ENCODE results near the gene OTUB1. TPM values are rescaled to one million over a fixed set of nuclear protein-coding genes. Genes with fewer than 3 reads are reported as not detected.

Gene OTUB1
- polyA plus RNA-seq, 3 donors = 96.8 to 103 (median 97.5) TPM

DNA sequence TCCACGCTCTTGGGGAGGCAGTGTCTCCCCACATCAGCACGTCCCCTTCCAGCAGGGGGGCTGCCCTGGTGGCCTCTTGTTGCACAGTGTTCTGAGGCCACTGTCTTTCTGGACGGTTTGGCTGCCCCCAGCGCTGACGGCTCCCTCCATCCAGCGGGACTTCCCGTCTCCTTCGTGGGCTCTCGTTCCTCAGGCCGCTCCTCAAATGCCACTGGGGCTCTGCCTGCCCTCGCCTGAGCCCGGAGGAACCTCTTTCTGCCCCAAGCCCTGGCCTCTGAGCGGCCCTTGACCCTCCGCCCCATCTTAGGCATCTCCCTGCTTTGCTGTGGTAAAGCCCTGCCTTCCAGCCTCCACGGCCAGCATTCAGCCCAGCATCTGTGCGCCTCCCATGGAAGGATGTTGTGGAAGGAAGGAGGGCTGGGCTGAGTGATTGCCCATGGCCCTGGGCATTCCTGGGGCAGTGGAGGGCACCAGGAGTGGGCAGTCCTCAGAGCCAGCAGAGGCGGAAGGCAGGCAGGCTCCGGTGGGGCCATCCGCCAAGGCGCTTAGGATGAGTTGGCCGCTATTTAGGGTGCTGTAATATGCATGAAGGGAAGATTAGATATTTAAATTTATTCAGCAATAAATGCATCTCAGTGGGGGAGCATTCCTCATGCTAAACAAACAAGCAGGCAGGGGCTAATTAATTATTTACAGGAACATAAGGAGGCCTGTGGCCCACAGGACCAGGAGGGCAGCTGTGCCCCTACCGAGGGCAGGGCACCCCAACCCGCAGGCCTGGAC is 17.8 kb downstream of the OTUB1 start:
- DNase-seq (ENCODE audit: low read depth in 3 of 3, low spot score in 2 of 3) = no peak

DNA sequence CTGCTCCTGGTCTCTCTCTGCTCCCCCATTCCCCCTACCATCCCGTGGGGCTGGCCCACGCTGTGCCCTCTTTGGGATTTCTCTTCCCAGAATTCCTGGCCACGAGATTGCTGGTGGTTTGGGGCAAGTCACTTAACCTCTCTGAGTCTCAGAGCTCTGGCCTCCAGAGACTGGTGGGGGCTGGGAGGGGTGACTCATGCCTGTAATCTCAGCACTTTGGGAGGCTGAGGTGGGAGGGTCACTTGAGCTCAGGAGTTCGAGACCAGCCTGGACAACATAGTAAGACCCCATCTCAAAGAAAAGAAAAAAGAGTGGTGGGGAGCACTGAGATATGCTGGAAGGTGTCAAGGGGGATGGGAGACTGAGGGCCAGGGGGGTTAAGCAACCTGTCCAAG is 18.3 kb downstream of the OTUB1 start:
- no peak for DNase-seq (ENCODE audit: low read depth in 3 of 3, low spot score in 2 of 3)

DNA sequence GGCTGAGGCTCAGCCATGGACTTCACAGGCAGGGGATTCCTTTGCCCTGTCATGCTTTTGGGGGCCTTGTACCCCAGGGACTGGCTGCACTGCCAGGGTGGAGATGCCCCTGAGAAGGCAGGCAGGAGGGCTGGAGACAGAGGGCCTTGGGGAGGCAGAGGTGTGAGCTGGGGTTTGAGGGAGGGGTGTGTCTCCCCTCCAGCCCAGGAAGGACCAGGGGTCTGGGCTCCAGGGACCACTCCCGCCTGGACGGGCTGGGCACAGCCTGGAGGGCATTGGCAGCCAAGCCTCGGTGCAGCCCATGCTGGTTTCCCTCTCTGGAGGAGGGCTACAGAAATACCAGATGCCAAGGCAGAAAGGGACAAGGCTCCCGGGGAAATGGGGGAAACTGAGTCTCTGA is 19.5 kb downstream of the OTUB1 start:
- DNase-seq (ENCODE audit: low read depth in 3 of 3, low spot score in 2 of 3) = no peak

DNA sequence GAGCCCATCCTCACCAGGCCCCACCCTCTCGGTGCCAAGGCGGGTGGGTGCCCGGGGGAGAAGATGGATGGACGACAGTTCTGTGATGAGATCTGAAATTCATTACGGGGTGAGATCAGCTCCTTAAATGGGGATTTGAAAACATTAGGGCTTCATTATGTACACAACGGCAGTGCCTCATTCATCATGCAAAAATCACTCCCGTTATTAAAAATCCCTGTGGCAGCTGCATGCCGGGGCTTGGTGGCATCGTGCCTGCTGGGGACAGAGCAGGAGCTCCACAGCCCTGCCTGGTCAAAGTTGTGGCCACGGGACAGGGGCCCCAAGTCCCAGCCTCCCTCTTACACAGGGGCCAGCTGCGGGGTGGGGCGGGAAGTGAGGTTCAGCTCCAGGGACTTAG is 20.2 kb downstream of the OTUB1 start:
- DNase-seq (ENCODE audit: low read depth in 3 of 3, low spot score in 2 of 3) = no peak

DNA sequence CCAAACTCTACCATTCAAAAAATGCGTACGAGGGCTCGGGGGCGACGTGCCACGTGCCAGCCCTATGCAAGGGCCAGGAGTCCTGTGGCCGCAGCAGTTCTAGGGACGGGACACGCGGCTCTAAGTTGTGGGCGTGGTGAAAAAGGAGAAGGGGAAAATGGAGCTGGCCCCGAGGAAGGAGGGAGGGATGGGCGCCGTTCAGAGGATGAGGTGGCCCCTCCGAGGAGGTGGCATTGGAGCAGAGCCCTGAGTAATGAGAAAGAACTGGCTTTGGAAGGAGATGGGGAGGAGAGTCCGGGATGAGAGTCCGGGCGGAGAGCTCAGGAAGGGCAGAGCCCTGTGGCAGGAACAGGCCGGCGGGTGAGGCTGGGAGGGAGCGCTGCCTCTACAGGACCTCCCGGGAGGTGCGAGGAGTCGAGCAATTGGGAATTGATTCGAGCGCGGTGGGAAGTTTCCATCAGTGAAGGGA is 21.0 kb downstream of the OTUB1 start:
- DNase-seq (ENCODE audit: low read depth in 3 of 3, low spot score in 2 of 3) = no peak

DNA sequence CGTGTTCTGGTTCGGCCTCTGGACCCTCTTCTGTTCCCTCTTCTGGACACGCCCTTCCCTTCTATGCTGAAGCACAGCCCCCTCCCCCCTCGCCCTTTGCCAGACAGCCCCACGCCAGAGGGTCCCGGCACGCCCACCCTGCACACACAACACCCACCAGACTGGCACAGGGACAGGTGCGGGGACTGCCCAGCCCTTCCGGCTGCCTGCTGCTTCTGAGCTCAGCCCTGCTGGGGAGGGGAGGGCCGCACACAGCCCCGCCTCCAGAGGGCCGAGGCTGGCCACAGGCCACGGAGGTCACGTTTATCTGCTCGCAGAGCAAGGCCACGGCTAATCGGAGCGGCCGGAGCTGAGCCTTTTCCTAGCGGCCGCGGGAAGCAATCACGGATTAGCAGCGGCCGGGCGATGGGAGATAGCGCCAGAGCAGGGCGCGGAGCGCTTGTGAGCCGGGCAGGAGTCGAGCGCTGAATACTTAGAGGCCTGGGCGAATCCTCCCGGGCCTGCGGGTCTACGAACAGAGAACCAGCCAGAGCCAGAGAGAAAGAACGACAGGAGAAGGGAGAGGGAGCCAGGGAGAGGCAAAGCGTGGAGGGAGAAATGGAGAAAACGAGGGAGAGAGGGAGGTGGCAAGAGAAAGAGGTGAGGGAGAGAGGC is 21.5 kb downstream of the OTUB1 start:
- no peak for DNase-seq (ENCODE audit: low read depth in 3 of 3, low spot score in 2 of 3)

DNA sequence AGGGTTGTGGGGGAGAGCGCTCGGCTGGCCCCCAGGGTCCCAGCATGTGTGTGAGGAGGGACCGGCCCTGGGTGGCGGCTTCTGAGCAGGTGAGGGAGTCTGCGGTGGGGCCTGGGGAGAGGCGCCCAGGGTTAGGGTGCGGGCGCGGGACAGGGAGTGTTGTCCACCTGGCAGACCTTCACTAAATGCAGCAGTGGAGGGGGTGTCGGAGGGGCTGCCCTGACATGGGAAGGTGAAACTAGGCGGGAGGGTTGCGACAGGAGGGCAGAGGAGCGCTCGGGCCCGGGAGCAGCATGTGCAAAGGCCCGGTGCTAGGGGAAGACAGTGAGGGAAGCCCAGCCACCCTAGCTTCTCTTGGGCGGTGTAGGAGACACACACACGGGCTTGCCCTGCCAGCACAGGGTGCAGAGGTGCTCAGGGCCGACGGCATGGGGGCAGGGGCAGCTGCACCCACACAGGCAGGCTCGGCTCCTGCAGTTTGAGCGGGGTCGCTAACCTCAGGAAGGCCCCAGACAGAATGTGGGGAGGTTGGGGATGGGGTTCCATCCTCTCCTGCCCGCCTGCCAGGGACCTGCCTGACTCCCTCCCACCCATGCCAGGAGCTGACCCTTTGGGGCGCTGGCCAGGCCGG is 22.2 kb downstream of the OTUB1 start:
- DNase-seq (ENCODE audit: low read depth in 3 of 3, low spot score in 2 of 3) = no peak

DNA sequence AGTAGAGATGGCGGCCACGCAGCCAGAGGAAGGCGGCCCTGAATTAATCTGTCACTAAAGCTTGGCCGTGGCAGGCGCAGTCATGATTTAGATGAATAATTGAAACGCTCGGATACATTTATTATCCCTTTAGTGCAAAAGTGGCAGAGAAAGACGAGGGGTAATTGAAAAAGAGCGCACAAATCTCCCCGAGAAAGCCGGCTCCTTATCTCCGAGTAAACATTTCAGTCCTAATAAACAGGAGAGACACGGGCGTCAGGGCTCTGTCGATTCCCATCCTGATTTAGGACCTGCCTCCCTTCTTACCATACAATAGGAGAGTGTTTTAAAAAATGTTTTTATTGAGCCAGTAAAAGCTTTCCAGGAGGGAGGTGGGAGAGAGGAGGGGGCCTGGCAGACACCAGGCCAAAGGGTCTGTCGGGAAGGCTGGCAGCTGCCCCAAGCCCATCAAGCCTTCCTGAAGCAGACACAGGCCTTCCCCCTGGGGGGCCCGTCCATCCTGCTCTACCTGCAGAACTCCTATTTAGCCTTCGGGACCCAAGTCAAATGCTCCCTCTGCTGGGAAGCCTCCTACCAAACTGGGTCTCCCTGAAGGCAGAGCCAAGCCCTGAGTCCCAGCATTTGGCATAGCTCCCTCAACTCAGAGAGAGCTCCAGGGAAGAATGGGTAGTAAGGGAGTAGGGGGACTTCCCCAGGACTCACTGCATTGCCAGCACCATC is 22.8 kb downstream of the OTUB1 start:
- no peak for DNase-seq (ENCODE audit: low read depth in 3 of 3, low spot score in 2 of 3)

DNA sequence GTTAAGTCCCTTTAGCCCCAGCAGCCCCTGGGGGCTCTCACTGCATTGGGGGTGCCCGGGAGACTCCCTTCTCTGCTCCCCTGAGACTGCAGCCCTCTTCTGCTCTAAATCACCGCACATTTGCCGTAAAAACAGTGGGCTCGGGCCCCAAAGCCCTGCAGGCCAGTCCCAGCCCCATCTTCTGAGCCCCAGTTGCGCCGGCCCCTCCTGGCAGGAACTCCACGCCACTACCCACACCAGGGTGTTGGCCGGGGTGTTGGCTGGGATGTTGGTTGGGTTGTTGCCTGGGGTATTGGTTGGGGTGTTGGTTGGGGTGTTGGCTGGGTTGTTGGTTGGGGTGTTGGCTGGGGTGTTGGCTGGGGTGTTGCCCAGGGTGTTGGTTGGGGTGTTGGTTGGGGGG is 23.5 kb downstream of the OTUB1 start:
- no peak for DNase-seq (ENCODE audit: low read depth in 3 of 3, low spot score in 2 of 3)

DNA sequence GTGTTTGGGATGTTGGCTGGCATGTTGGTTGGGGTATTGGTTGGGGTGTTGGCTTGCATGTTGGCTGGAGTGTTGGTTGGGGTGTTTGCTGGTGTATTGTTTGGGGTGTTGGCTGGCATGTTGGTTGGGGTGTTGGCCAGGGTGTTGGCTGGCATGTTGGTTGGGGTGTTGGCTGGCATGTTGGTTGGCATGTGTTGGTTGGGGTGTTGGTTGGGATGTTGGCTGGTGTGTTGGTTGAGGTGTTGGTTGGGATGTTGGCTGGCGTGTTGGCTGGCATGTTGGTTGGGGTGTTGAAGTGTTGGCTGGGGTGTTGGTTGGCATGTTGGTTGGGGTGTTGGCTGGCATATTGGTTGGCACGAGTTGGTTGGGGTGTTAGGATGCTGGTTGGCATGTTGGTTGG is 24.5 kb downstream of the OTUB1 start:
- DNase-seq (ENCODE audit: low read depth in 3 of 3, low spot score in 2 of 3) = no peak

DNA sequence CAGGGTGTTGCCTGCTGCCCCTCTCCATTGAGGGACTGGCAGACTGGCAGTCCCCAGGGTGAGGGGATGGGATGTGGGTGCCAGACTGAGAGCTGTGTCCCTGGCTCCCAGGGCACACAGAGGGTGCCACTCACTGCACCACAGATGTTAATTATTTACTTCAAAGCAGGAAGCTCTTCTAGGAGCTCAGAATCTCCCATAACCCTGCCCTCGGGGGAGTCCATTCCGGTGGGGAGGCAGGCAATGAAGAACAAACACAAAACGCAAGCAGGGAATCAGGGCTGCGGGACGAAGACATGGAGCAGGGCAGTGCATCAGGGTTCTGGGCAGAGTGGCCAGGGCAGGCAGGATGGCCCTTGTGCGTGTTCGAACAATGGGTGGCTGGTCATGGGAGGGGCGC is 25.1 kb downstream of the OTUB1 start:
- DNase-seq (ENCODE audit: low read depth in 3 of 3, low spot score in 2 of 3) = no peak

DNA sequence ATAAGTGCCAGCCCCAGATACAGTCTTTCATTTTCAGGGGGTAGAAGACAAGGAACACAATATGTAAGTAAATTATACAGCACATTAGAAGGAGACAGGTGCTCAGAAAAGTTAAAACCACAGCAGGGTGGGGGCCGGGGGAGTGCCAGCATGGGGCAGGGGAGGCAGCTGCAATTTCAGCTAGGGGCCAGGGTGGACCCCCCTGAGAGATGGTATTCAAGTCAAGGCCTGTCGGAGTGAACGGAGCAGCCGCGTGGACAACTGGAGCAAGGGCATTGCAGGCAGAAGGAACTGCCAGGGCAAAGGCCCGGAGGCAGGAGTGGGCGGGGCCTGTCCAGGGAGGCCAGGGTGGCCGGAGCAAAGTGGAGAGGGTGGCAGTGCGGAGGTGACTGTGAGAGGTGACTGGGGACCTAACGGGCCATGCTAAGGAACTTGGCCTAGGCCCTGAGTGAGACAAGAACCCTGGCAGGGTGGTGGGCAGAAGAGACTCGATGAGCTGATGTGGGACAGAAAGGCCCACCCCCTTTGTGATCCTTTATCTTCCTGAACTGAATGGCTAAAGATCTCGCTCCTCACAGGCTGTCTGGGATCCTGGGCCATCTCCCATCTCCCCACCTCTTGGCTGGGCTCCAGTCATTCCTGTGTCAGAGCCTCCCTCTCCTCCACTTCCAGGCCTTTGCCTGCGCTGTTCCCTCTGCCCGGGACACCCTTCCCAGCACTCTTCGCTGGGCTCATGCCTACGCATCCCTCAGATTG is 27.1 kb downstream of the OTUB1 start:
- DNase-seq (ENCODE audit: low read depth in 3 of 3, low spot score in 2 of 3) = no peak

DNA sequence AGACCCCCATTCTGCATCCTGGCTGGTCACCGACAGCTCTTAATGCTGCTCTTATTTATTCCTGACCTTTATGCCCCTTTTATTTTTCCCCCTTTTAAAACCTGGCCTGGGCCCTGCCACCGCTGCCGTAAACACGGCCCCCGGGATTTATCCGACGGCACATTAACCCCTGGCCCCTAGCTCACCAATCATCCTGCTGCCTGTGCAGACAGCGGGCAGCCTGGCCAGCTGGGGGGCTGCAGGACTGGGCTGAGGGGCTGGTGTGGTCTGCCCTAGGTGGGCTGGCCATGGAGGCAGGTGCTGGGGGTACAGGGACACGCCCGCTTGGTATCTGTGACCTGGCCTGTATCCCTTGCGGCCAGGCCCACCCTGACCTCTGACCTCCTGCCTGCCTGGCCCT is 28.1 kb downstream of the OTUB1 start:
- no peak for DNase-seq (ENCODE audit: low read depth in 3 of 3, low spot score in 2 of 3)

DNA sequence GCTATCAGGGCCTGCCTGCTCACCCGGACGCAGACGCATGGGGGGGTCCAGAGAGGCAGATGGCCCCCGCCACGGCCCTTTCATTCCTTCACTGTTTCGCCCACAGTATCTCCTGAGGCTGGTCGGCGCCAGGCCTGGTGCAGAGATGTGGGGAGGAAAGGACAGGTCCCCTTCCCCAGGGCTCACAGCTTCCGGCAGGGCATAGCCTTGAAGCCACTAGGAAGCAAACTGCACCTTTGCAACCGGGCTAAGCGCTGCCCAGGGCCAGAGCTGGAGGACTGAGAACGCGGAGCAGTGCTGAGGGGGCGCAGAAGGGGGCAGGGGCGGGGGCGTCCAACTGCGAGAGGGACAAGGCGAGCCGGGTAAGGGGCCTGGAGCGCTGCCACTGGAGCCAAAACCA is 29.3 kb downstream of the OTUB1 start:
- DNase-seq (ENCODE audit: low read depth in 3 of 3, low spot score in 2 of 3) = no peak

DNA sequence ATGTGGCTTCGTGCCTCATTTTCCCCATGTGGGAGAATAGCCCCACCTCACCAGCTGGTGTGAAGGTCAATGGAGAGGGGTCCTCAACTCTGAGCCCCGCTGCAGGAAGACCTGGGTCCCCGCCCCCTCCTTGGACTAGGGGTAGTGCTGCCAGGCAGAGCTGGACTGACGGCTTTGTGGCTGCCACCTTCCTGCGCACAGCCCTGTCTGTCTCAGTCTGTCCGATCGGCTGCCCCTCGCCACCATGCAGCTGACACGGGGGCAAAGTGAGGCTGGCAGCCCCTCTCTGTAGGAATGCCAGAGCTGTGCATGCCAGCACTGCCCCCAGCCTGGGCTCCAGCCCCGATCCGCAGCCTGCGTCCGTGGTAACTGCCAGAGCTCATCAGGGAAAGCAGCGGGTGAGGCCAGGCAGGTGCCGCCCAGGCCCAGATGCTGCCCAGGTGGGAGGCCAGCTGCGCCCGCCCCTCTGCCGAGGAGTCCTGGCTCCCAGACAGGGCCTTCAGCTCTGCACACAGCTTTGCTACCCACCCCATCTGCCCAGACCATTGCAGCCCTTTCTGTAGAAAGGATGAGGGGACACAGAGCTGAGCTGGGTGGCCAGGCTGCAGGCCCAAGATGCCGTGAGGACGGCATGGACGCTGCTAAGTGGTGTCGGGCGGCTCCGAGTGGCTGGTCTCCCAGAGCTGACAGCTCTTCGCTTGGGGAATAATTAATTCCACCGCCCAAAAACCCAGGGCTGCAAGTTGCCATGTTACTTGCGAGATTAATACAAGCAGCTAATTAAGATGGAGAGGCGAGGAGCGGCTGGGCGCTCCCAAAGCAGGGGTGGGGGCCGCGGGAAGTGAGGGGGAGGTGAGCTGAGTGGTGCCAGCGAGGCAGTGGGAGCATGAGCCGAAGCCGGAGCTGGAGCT is 30.0 kb downstream of the OTUB1 start:
- DNase-seq (ENCODE audit: low read depth in 3 of 3, low spot score in 2 of 3) = no peak

DNA sequence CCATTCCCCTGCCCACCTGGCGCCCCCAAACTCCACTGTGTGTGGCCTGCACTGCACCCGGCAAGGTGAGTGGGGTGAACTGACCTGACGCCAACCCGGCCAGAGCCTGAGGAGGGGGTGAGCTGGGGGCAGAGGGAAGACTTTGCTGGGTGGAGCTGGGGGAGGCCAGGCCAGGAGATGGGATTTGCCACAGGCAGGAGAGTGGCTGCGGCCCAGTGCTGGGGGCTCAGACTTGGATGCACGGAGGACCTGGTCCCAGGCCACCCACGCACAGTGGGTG is 31.6 kb downstream of the OTUB1 start:
- DNase-seq (ENCODE audit: low read depth in 3 of 3, low spot score in 2 of 3) = no peak

DNA sequence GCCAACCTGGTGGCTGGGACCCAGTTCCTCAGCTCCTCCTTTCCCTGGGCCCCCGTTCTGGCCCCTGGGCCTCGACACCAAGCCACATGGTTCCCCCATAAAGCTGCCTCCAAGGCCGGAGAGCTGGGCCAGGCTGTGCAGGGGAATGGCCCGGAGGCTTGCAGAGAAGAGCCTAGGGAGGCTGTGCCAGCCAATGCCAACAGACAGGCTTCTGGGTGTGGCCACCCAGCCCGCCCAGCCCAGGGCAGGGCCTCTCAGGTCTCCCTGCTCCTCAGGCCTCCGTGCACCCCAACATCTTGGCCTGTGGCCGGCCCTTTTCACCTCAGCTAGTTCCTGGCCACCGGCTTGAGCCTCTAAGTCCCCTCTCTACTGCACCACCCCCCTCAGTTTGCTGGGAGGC is 32.1 kb downstream of the OTUB1 start:
- no peak for DNase-seq (ENCODE audit: low read depth in 3 of 3, low spot score in 2 of 3)

DNA sequence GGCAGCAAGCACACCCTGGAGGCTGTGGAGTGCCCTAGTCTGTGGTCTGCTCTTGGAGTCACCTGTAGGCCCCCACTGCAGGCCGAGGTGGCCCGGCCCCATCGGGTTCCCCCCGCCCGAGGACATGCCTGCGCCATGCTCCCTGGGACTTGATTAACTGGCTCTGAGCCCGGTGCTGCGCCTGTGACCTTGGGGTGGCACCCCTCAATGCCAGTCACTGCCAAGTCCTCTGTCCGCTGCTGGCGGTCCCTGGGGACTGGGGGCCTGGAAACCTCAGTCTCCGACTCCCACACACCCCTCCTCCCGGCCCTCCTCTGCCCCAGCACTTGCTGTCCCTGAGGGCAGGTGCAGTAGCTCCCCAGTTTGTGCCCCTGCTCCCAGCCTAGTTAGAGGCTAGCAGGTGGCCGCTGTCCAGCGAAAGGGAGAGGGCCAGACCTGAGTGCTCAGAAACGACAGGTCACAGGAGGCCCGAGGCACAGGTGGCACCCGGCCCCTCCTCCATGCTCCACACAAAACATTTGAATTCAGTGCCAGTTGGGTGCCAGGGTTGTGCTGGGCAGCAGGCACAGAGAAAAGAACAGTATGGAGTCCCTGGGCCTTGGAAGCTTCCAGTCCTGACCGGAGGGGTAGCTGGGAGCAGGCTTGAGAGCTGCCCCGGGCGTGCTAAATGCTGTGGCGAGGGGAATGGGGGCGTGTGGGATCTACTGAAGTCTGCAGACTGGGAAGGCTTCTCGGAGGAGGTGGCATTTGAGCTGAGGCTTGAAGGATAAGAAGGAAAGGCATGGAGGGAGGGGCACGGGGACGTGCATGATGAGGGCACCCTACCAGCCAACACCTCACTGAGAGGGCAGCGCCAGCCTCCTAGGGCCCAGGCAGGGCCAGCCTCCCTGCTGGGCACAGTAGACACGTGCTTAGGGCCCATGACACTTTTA is 33.1 kb downstream of the OTUB1 start:
- no peak for DNase-seq (ENCODE audit: low read depth in 3 of 3, low spot score in 2 of 3)
